NT2/D1 (cell line): ENCODE measurements around the gene COX6A2.
"Not testable (repeated sequence)": the region's sequence is repeated elsewhere in the genome, so short reads cannot be mapped to it uniquely, and the experiment has no call there.

Experiments
- DNase-seq: peaks from one replicate; pipeline ENCODE4 v3.0.0-alpha.2; 2011; ENCODE audit warnings: low read depth, low spot score
- H3K27me3 ChIP-seq: 2 replicates; pipeline ENCODE4 v1.6.0; 2011; ENCODE audit warnings: mild to moderate bottlenecking; ENCODE audit not compliant: insufficient read length, insufficient read depth
- H3K36me3 ChIP-seq: 2 replicates; pipeline ENCODE4 v1.6.1; 2011; ENCODE audit warnings: mild to moderate bottlenecking, low read length, mixed read lengths; ENCODE audit not compliant: insufficient read depth, insufficient read length
- H3K4me1 ChIP-seq: 2 replicates; pipeline ENCODE4 v1.5.1; 2011; ENCODE audit not compliant: insufficient read depth, insufficient read length
- H3K4me3 ChIP-seq: 2 replicates; pipeline ENCODE4 v1.5.1; 2011; ENCODE audit warnings: low read depth; ENCODE audit not compliant: insufficient read length
- H3K9ac ChIP-seq: 2 replicates; pipeline ENCODE4 v1.6.0; 2011; ENCODE audit warnings: low read depth; ENCODE audit not compliant: insufficient read length
- H3K9me3 ChIP-seq: 2 replicates; pipeline ENCODE4 v1.5.1; 2011; ENCODE audit warnings: mild to moderate bottlenecking, low read length; ENCODE audit not compliant: insufficient read depth
- SUZ12 ChIP-seq: IDR thresholded peaks from 2 replicates; pipeline ENCODE4 v1.6.1; 2011; ENCODE audit not compliant: insufficient read length, insufficient read depth; ENCODE audit errors: extremely low read depth
- YY1 ChIP-seq: IDR thresholded peaks from 2 replicates; pipeline ENCODE4 v1.6.1; 2011; ENCODE audit not compliant: insufficient read length, insufficient read depth
- ZNF274 ChIP-seq: IDR thresholded peaks from 2 replicates; pipeline ENCODE4 v1.6.1; 2011; ENCODE audit warnings: mild to moderate bottlenecking, low read depth, low read length

COX6A2 gene

GRCh38 chr16:31417916-31418315, 10.2 kb downstream of the COX6A2 start:
- Histone ChIP-seq H3K4me3 (no peak overlapping the region), H3K4me1 (peaks cover 5% of the 10 kb centered on the region), H3K9ac (no peak overlapping the region), H3K27me3 (no peaks in the 10 kb centered on the region), H3K9me3 (peaks cover 17% of the 10 kb centered on the region; the same call in 1 of the 2 replicates), H3K36me3 (no peaks in the 10 kb centered on the region)
- TF ChIP-seq YY1 (no peak), ZNF274 (no peak), SUZ12 (no peak)
- DNase-seq: no peak

DNA sequence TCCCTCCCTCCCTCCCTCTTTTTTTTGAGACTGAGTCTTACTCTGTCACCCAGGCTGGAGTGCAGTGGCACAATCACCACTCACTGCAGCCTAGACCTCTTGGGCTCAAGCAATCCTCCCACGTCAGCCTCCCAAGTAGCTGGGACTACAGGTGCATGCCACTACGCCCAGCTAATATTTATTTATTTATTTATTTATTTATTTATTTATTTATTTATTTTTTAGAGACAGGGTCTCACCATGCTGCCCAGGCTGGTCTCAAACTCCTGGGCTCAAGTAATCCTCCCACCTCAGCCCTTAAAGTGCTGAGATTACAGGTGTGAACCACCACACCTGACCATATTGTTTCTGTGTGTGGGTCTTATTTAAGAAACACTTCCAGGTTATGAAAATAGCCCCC, 11.1 kb downstream of the COX6A2 start:
- H3K36me3 ChIP-seq, H3K27me3 ChIP-seq, H3K9ac ChIP-seq, H3K4me3 ChIP-seq, H3K4me1 ChIP-seq, DNase-seq: not testable (repeated sequence)
- peaks cover 17% of the 10 kb centered on the region; the same call in 1 of the 2 replicates for H3K9me3 ChIP-seq

GRCh38 chr16:31416371-31416770, 11.8 kb downstream of the COX6A2 start:
- DNase-seq: no peak
- Histone ChIP-seq H3K9ac (no peak overlapping the region), H3K4me3 (no peak overlapping the region), H3K4me1 (peaks cover 5% of the 10 kb centered on the region), H3K9me3 (peaks cover 12% of the 10 kb centered on the region; the same call in 1 of the 2 replicates), H3K27me3 (no peaks in the 10 kb centered on the region), H3K36me3 (no peaks in the 10 kb centered on the region)
- TF ChIP-seq SUZ12 (no peak), YY1 (no peak), ZNF274 (no peak)

DNA sequence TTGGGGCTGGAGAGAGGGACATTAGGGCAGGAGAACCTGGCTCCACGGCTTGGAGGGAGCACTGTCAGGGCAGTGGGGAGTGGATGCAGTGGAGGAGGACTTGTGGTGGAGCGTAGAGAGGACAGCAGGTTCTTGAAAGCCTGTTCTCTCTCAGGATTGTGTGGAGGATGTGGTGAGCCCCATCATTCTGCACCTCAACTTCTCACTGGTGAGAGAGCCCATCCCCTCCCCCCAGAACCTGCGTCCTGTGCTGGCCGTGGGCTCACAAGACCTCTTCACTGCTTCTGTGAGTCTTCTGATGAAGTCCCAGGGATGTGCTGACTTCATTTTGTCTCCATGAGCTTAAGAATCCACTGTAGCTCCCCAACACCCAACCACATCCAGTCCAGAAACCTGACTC, 13.5 kb downstream of the COX6A2 start:
- no peak for DNase-seq
- TF ChIP-seq SUZ12: no peak
- no peak for TF ChIP-seq ZNF274
- no peak for TF ChIP-seq YY1
- Histone ChIP-seq H3K9ac (no peak overlapping the region), H3K36me3 (no peaks in the 10 kb centered on the region), H3K4me3 (no peak overlapping the region), H3K27me3 (no peaks in the 10 kb centered on the region), H3K9me3 (peaks cover 12% of the 10 kb centered on the region; the same call in 1 of the 2 replicates), H3K4me1 (peaks cover 5% of the 10 kb centered on the region)

DNA sequence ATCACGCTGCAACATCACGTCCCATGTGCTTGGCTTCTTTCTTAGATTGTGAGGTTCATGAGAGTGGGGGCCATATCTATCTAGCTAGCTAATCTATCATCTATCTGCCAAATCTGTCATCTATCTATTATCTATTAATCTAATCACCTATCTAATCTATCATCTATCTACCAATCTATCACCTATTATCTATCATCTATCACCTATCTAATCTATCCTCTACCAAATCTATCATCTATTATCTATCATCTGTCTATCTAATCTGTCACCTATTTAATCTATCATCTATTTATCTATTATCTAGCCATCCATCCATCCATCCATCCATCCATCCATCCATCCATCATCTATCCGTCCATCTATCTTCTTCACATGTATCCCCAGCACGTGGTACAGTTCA, 14.2 kb downstream of the COX6A2 start:
- peaks cover 12% of the 10 kb centered on the region; the same call in 1 of the 2 replicates for H3K9me3 ChIP-seq
- H3K9ac ChIP-seq: no peak overlapping the region
- TF ChIP-seq SUZ12 (no peak), YY1 (no peak), ZNF274 (no peak)
- H3K36me3 ChIP-seq: no peaks in the 10 kb centered on the region
- H3K27me3 ChIP-seq: no peaks in the 10 kb centered on the region
- H3K4me1 ChIP-seq: peaks cover 5% of the 10 kb centered on the region
- no peak for DNase-seq
- no peak overlapping the region for H3K4me3 ChIP-seq

DNA sequence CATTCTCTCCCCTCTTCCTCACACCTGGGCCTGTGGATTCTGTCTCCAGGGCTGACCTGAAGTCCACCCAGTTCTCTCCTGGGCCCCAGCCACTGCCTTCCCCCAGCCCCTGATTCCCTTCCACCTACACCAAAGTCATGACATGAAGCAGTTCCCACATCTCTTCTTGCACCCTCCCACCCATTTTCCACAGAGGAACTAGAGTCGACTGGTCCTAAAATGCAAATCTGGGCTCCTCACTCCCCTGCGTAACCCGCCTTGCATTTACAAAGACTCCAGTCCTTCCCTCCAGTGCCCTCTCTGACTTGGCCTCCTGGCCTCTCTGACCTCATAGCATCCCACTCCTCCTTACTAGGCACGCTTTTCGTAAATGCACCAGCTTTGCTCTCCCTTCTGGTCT, 14.8 kb downstream of the COX6A2 start:
- Histone ChIP-seq H3K4me1 (peaks cover 5% of the 10 kb centered on the region), H3K9ac (no peak overlapping the region), H3K36me3 (no peaks in the 10 kb centered on the region), H3K4me3 (no peak overlapping the region), H3K27me3 (no peaks in the 10 kb centered on the region), H3K9me3 (peaks cover 12% of the 10 kb centered on the region; the same call in 1 of the 2 replicates)
- no peak for TF ChIP-seq SUZ12
- TF ChIP-seq ZNF274: no peak
- TF ChIP-seq YY1: no peak
- DNase-seq: no peak

- TF ChIP-seq SUZ12: no peak
- no peak for DNase-seq
- peaks cover 5% of the 10 kb centered on the region for H3K4me1 ChIP-seq
- H3K9me3 ChIP-seq: peaks cover 7% of the 10 kb centered on the region; the same call in 1 of the 2 replicates
- no peaks in the 10 kb centered on the region for H3K27me3 ChIP-seq
- H3K4me3 ChIP-seq: no peak overlapping the region
- H3K36me3 ChIP-seq: no peaks in the 10 kb centered on the region
- H3K9ac ChIP-seq: no peak overlapping the region
These were observed 15.4 kb downstream of the COX6A2 start for GRCh38 chr16:31412750-31413149.

GRCh38 chr16:31411024-31411844, 16.9 kb downstream of the COX6A2 start:
- no peak for TF ChIP-seq YY1
- TF ChIP-seq ZNF274: no peak
- TF ChIP-seq SUZ12: no peak
- Histone ChIP-seq H3K4me3 (no peak overlapping the region), H3K36me3 (no peaks in the 10 kb centered on the region), H3K9me3 (no peaks in the 10 kb centered on the region), H3K27me3 (no peaks in the 10 kb centered on the region), H3K9ac (no peak overlapping the region), H3K4me1 (peaks cover 5% of the 10 kb centered on the region)
- DNase-seq: no peak
